ENCODE results near the gene KCNQ1. TPM values are rescaled to one million over a fixed set of nuclear protein-coding genes. Genes with fewer than 3 reads are reported as not detected.

The KCNQ1 gene
- polyA plus RNA-seq, 1 of the 3 experiments (the other 2 are of a cell fraction) = 0.05 TPM

- DNase-seq = no peak
- CTCF ChIA-PET = interaction anchor here (0.6 to 2.7 kb wide), 7 partner anchors 46 to 313 kb away, joined by 3 to 9 read pairs (median 6); partner anchors contain the start of gene CDKN1C
- Histone ChIP-seq H2AFZ (ENCODE audit: low read depth) (no peak overlapping the region), H3K9me2 (no peaks in the 10 kb centered on the region), H3K27me3 (ENCODE audit: insufficient read depth) (no peaks in the 10 kb centered on the region), H3K36me3 (replicated peaks in 1 of 2; ENCODE audit: control insufficient read depth in 1 of 2, insufficient read depth in 2 of 2, low read length in 1 of 2) (no peaks in the 10 kb centered on the region), H3F3A (replicated peaks; ENCODE audit: insufficient read depth) (no peaks in the 10 kb centered on the region), H3K4me1 (ENCODE audit: control insufficient read depth in 1 of 2, insufficient read depth in 2 of 2, low read depth in 1 of 2, low read length in 1 of 2) (peaks cover 0 to 50% of the 10 kb centered on the region in 2 experiments; a peak in 1 of 4 replicates), H3K79me2 (ENCODE audit: insufficient read depth) (no peaks in the 10 kb centered on the region), H3K4me2 (no peak overlapping the region), H3K27ac (ENCODE audit: low read depth in 2 of 2, low read length in 1 of 2) (peak overlapping the region in 1 of 2 experiments; percentile 16; a peak in 1 of 4 replicates), H3K9me3 (no peaks in the 10 kb centered on the region), H4K20me1 (ENCODE audit: insufficient read depth) (no peaks in the 10 kb centered on the region), H3K9ac (no peak overlapping the region), H3K4me3 (ENCODE audit: low read depth in 2 of 2, low read length in 1 of 2) (no peak overlapping the region)
- WGBS (ENCODE audit: low lambda C conversion rate) = 59% methylated on average over 5 of the region's 7 CpGs
- POLR2A ChIA-PET = no interaction called here
- no peak for TF ChIP-seq SMC3 (IDR thresholded peaks at IDR 0.05; ENCODE audit: low read depth, low read length)
- TF ChIP-seq FOSL2 (IDR thresholded peaks at IDR 0.05; ENCODE audit: borderline replicate concordance, low read depth) = no peak
- no peak for TF ChIP-seq JUND (IDR thresholded peaks at IDR 0.05)
- no peak for TF ChIP-seq YY1 (IDR thresholded peaks at IDR 0.05; ENCODE audit: low read depth)
- TF ChIP-seq REST (IDR thresholded peaks at IDR 0.05; ENCODE audit: low read depth, low read length) = no peak
- no peak for TF ChIP-seq SIN3A (IDR thresholded peaks at IDR 0.05; ENCODE audit: borderline replicate concordance, low read depth, low read length)
- TF ChIP-seq MXI1 (IDR thresholded peaks at IDR 0.05; ENCODE audit: low read depth, low read length) = no peak
- TF ChIP-seq TAF1 (IDR thresholded peaks at IDR 0.05; ENCODE audit: borderline replicate concordance, low read depth, low read length) = no peak
- no peak for TF ChIP-seq TCF12 (IDR thresholded peaks at IDR 0.05)
- no peak for TF ChIP-seq MAX (IDR thresholded peaks at IDR 0.05; ENCODE audit: low read depth)
- no peak for TF ChIP-seq RXRA (IDR thresholded peaks at IDR 0.05; ENCODE audit: borderline replicate concordance, low read depth)
- no peak for TF ChIP-seq RAD21 (IDR thresholded peaks at IDR 0.05; ENCODE audit: low read length)
- no peak for TF ChIP-seq TEAD4 (IDR thresholded peaks at IDR 0.05; ENCODE audit: borderline replicate concordance, insufficient read depth)
- TF ChIP-seq MEF2A (IDR thresholded peaks at IDR 0.05; ENCODE audit: borderline replicate concordance, low read depth) = no peak
- TF ChIP-seq EP300 (IDR thresholded peaks at IDR 0.05; ENCODE audit: borderline replicate concordance in 1 of 2, low read depth in 1 of 2, low read length in 1 of 2) = no peak
- TF ChIP-seq USF2 (IDR thresholded peaks at IDR 0.05; ENCODE audit: borderline replicate concordance, low read depth, low read length) = no peak
- no peak for TF ChIP-seq CTCF (IDR thresholded peaks at IDR 0.05)
- no peak for TF ChIP-seq FOXM1 (IDR thresholded peaks at IDR 0.05; ENCODE audit: low read depth)
- no peak for TF ChIP-seq FOXJ3 (CRISPR knock-in tag; IDR thresholded peaks at IDR 0.05)
Measured at GRCh38 chr11:2578929-2579270, 134.1 kb downstream of the KCNQ1 start.

Measured in SK-N-SH (cell line).